IPS-15b (cell line): ENCODE measurements around the gene MCM5.

Experiments used
- H3K27me3 ChIP-seq: one replicate; pipeline ENCODE4 v1.6.1; 2013; ENCODE audit warnings: low read length; ENCODE audit not compliant: control insufficient read depth, insufficient read depth
- H3K36me3 ChIP-seq: one replicate; pipeline ENCODE4 v1.6.1; 2013; ENCODE audit warnings: low read length; ENCODE audit not compliant: control insufficient read depth, insufficient read depth
- H3K4me1 ChIP-seq: one replicate; pipeline ENCODE4 v1.6.1; 2013; ENCODE audit warnings: mild to moderate bottlenecking, low read length; ENCODE audit not compliant: control insufficient read depth, insufficient read depth
- H3K4me3 ChIP-seq: one replicate; pipeline ENCODE4 v1.5.1; 2013; ENCODE audit warnings: low read depth, low read length
- H3K9ac ChIP-seq: one replicate; pipeline ENCODE4 v1.6.1; 2013; ENCODE audit warnings: low read depth, mild to moderate bottlenecking, low read length
- H3K9me3 ChIP-seq: one replicate; pipeline ENCODE4 v1.6.1; 2013; ENCODE audit warnings: mild to moderate bottlenecking, low read length; ENCODE audit not compliant: control insufficient read depth, insufficient read depth

Gene MCM5

DNA sequence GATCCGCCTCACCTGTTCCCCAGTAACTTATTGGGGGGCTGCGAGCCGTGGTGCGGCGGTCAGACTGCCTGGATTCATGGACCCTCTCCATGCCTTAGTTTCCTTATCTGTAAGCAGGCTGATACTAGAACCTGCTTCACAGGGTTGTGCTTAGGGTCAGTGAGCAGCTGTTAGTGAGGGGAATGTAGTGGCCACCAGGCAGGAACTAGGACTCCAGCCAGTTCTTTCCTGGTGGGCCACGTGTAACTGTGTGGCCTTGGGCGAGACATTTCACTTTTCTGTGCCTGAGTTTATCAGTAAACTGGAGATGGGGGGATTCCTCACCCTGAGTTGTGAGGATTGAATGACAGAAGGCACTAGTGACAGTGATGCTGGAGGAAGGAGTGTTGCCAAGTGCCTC is 24.8 kb downstream of the MCM5 start:
- Histone ChIP-seq H3K9ac (no peak overlapping the region), H3K9me3 (no peaks in the 10 kb centered on the region), H3K4me3 (no peak overlapping the region), H3K27me3 (no peaks in the 10 kb centered on the region), H3K36me3 (peaks cover 63% of the 10 kb centered on the region), H3K4me1 (peaks cover 12% of the 10 kb centered on the region)

DNA sequence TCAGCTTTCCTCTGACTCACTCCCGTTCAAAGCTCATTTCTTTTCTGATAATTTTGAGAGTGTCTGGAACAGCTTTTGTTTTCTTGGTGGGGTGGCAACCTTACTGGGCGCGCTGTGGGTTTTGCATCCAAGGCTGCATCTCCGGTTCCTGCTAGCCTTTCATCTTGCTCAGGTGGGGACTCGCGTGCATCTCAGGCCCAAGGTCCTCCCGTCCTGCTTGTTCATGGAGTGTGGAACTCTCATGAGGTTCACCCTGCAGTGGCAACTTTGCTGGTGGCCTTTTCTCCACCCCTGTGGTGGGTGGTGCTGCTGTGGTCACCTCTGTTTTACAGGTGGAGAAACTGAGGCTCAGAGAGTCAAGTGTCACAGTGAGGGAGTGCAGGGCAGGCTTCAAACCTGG is 25.6 kb downstream of the MCM5 start:
- H3K36me3 ChIP-seq: peaks cover 55% of the 10 kb centered on the region

DNA sequence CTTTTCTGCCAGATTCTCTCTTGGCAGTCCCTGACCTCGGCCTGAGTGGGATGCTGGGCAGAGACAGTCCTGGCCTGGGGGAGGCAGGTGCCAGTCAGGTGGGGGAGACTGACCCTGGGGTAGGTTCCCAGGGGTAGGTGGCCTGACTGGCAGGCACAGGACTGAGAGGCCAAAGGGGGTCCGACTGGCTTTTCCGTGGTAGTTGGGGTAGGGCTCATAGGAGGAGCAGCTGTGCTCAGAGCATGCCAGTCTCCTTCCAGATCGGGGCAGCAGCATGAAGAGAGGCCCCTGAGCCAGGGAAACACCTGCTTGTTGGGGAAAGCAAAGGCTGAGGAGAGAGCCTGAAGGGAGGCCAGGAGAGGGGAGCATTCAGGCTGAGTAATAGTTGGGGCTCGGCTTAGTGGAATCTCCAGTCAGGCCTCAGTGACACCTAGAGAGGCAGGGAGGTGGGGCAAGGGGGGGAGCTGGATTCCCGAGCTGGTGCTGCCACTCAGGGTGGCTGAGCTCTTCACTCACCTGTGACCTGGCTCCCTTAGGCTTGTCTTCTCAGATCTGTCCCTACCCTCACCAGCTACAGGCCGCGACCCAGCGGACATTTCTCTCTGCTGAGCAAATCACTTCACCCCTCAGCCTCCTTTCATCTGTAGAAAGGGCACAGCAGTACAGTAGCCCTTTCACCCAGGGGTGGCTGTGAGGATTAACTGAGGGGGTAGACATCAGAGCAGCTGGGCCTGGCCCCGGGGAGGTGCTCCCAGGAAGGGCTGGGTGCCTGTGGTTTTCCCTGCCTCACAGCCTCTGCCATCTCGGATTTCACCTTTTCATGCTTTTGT is 26.2 kb downstream of the MCM5 start:
- H3K36me3 ChIP-seq: peaks cover 53% of the 10 kb centered on the region
- H3K9ac ChIP-seq: peak overlapping the region; percentile 76

More for the DNA sequence above, 25.6 kb downstream of the MCM5 start:
- no peak overlapping the region for H3K4me3 ChIP-seq
- H3K27me3 ChIP-seq: no peaks in the 10 kb centered on the region
- H3K9ac ChIP-seq: no peak overlapping the region
- H3K4me1 ChIP-seq: peaks cover 12% of the 10 kb centered on the region
- no peaks in the 10 kb centered on the region for H3K9me3 ChIP-seq

DNA sequence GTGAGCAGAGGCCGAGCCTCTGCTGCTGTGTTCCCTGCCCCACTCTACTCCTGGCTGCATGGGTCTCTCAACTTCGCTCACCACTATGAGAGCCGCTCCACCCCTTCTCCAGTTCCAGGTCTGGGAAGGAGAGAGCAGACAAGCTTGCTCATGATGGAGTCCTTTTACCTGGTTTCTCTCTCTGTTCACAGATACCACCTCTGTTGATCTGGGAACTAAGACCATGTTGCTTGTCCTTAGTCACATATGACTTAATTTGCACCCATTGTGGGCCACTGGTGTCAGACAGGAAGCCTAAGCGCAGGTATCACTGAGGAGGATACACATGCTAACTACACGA is 26.8 kb downstream of the MCM5 start:
- Histone ChIP-seq H3K36me3 (peaks cover 52% of the 10 kb centered on the region), H3K9ac (peak overlapping the region; percentile 76), H3K27me3 (no peaks in the 10 kb centered on the region), H3K9me3 (no peaks in the 10 kb centered on the region), H3K4me1 (peaks cover 12% of the 10 kb centered on the region), H3K4me3 (no peak overlapping the region)

More for the DNA sequence above, 26.2 kb downstream of the MCM5 start:
- Histone ChIP-seq H3K9me3 (no peaks in the 10 kb centered on the region), H3K4me1 (peaks cover 12% of the 10 kb centered on the region), H3K27me3 (no peaks in the 10 kb centered on the region), H3K4me3 (no peak overlapping the region)

DNA sequence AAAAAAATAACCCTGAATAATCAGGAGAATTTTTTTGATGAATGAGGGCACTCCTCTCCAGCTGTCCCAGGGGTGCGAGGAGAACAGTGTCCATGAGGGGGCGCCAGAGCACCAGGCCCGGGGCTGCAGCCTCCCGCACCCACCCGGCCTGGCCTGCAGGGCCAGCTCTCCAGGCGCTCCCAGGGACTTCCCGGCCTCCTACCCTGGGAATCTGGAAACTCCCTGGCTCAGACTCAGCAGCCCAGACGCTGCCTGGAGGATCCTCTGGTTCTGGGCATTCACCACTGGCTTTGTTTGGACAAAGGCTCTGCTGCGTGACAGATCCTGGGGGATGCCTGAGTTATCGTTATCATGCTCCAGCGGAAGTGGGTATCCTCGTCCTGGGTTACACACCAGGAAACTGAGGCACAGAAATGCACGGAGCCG is 31.0 kb downstream of the MCM5 start:
- H3K27me3 ChIP-seq: no peaks in the 10 kb centered on the region
- no peak overlapping the region for H3K4me3 ChIP-seq
- peaks cover 28% of the 10 kb centered on the region for H3K36me3 ChIP-seq
- peaks cover 6% of the 10 kb centered on the region for H3K4me1 ChIP-seq
- no peaks in the 10 kb centered on the region for H3K9me3 ChIP-seq
- H3K9ac ChIP-seq: no peak overlapping the region

DNA sequence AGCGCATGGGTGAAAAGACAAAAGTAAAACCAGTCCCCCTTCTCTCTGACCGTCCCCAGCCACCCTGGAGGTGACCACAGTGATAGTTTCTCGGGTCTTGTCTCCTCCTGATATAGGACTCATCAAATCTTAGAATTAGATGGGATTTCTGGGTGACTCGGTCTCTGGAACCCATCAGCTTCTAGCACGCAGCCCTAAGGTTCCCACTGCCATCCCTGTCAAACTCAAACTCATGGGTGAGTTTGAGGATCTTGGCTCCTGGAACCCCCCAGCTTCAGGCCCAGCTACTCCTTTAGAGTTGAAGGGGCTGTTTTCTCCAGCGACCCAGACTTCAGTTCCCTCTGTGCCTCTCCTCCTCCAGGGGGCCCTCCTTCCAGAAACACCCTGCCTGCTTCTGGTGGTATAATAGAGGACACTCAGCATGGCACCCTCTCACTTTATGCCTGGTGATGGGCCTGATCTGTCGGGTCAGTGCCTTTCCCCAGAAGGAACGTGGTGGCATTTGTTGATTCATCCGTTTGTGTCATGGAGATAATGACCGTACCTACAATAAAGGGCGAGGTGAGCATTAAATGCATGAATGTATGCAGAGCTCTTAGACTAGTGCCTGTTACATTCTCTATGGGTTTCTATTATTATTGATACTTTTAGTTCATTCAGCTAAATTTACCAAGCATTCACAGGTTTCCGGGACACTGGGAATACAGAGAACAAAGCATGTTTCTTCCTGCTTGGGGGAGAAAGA is 31.7 kb downstream of the MCM5 start:
- Histone ChIP-seq H3K36me3 (peaks cover 26% of the 10 kb centered on the region), H3K9ac (no peak overlapping the region)

DNA sequence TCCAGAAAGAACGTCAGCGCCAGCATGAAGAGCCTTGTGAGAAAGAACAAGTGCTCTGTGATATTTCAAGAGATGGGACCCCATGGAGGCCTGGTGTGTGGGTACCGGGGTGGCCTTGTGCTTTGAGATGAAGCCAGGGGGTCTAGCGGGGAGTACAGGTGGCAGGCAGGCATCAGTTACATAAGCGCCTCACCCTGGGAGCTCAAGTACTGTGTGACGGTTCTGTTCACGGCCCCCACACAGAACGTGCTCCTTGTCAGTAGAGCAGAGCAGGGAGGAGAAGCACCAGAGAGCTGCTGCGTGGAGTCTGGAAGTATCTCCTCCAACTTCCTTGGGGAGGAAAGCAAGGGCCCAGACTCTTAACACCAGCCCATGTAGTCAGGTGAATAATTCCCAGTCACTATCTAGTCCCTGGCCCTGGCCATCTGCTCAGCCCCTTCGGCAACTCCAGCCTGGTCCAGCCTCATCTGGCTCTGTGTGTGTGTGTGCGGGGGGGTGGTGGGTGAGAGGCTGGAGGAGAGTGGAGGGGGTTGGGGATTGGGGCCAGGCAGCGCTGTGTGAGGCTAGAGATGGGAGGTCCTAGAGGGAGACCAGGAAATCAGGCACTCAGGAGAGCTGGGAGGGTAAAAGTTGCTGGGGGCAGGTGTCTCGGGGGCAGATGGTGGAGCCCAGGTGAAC is 32.4 kb downstream of the MCM5 start:
- H3K36me3 ChIP-seq: peaks cover 26% of the 10 kb centered on the region
- H3K4me1 ChIP-seq: no peaks in the 10 kb centered on the region
- no peaks in the 10 kb centered on the region for H3K9me3 ChIP-seq
- H3K9ac ChIP-seq: no peak overlapping the region
- H3K27me3 ChIP-seq: no peaks in the 10 kb centered on the region
- no peak overlapping the region for H3K4me3 ChIP-seq

More for the DNA sequence above, 31.7 kb downstream of the MCM5 start:
- Histone ChIP-seq H3K27me3 (no peaks in the 10 kb centered on the region), H3K4me1 (no peaks in the 10 kb centered on the region), H3K4me3 (no peak overlapping the region), H3K9me3 (no peaks in the 10 kb centered on the region)

DNA sequence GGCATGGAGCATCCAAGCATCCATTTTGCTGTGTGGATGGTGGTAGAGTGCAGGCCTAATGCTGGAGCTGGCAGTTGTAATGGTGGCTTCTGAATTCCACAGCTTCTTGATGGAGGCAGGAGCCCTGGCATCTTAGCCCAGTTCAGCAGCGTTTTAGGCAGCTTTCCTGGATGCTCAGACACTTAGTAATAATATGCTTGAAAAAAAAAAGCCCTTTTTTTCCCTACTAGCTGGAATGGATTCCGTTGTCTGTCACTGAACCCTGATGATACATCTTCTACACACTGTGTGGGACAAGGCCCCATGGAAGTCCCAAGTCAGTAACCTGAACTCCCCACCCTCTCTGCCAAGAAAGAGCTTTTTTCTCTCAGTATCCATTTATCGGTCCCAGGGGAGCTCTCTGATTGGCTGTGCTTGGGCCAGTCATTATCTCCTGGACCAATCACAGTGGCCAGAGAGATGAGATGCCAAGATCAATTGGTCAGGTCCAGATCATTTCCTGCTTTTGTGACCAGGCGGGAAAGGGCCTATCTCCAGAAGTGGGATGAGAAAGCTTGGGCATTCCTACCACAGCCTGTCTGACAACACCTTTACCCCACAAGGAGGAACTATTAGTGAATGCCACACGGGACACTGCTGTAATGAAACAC is 34.2 kb downstream of the MCM5 start:
- Histone ChIP-seq H3K9me3 (no peaks in the 10 kb centered on the region), H3K9ac (no peak overlapping the region), H3K4me1 (no peaks in the 10 kb centered on the region), H3K4me3 (no peak overlapping the region), H3K36me3 (peaks cover 22% of the 10 kb centered on the region), H3K27me3 (no peaks in the 10 kb centered on the region)

DNA sequence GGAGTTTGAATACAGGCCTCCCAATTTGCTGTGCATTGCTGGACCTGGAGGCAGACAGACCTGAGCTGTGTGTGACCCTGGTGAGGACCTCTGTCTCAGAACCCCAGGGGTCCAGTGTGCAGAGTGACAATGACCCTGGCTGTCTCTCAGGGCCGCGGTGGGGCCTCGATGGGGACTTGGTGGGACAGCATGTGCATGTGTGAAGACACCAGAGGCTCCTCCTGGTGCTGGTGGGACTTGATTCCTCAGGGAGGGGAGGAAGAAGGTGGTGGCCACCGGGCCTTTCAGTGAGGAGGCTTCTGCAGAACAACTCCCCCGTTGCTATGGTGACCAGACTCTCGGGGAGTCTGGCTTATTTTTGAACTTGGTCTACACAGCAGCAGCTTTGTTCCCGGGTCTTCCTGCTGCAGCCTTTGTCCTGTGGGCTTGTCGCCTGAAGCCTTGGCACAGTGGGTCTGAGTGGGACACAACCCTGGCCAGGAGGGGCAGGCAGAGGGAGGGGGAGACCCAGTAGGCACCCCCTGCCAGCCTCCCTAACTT is 35.3 kb downstream of the MCM5 start:
- H3K9me3 ChIP-seq: no peaks in the 10 kb centered on the region
- no peaks in the 10 kb centered on the region for H3K4me1 ChIP-seq
- H3K36me3 ChIP-seq: peaks cover 22% of the 10 kb centered on the region
- H3K4me3 ChIP-seq: no peak overlapping the region
- H3K9ac ChIP-seq: no peak overlapping the region
- H3K27me3 ChIP-seq: no peaks in the 10 kb centered on the region

DNA sequence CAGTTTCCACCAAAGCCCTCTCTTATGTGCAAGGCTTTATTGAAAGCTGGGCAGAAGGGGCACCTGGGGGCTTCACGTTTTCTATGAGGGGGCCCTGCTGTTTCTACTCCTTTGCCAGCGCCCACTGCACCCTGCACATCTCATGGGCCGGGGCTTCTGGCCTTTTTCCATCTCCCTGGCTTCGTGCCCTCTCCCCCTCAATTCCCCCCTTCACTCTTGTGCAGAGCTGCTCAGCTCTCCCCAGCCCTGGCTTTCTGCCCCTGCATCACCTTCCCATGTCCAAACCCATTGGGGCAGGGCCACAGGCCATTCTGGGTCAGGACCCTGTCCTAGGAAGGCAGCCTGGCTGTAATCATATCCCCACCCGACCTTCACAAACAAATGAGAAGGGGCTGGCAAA is 36.5 kb downstream of the MCM5 start:
- H3K4me3 ChIP-seq: no peak overlapping the region
- H3K27me3 ChIP-seq: no peaks in the 10 kb centered on the region
- no peaks in the 10 kb centered on the region for H3K9me3 ChIP-seq
- H3K4me1 ChIP-seq: no peaks in the 10 kb centered on the region
- H3K9ac ChIP-seq: no peak overlapping the region
- peaks cover 16% of the 10 kb centered on the region for H3K36me3 ChIP-seq

DNA sequence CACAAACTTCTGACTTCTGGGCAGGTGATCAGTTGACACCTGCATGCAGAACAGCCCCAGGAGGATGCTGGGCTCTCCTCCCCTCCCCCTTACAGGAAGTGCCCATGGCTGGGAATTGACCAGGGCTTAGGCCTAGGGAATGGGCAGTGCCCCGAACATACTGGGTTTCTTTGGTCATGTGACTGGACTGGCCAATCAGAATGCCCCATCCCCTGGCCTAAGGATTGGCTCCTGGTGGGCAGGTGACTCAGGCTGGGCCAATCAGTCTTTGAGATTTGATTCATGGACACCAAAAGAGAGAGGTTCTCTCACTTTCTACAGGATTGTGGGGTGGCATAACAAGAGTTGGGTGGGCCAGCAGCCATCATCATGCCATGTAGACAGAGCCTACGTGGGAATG is 37.1 kb downstream of the MCM5 start:
- H3K36me3 ChIP-seq: peaks cover 15% of the 10 kb centered on the region
- H3K9ac ChIP-seq: no peak overlapping the region
- no peak overlapping the region for H3K4me3 ChIP-seq
- H3K27me3 ChIP-seq: no peaks in the 10 kb centered on the region
- H3K9me3 ChIP-seq: no peaks in the 10 kb centered on the region
- H3K4me1 ChIP-seq: no peaks in the 10 kb centered on the region
